HL-60 (cell line): ENCODE data around the gene MACROD1.

Experiments
- DNase-seq, 2 experiments: peaks; one replicate each; pipeline ENCODE4 v3.0.0-alpha.2; 2010 to 2020; ENCODE audit warnings: low read depth in 1 of 2, low spot score in 1 of 2
- H3K27ac ChIP-seq: fragments of 250-450 bp; sonication (Bioruptor Pico); replicated peaks from 2 replicates; pipeline ENCODE4 v1.5.1; 2020; ENCODE audit warnings: mild to moderate bottlenecking, moderate library complexity
- H3K27me3 ChIP-seq: fragments of 250-450 bp; sonication (Bioruptor Pico); 2 replicates; pipeline ENCODE4 v1.5.1; 2021; ENCODE audit warnings: mild to moderate bottlenecking, moderate library complexity; ENCODE audit not compliant: insufficient read depth, poor library complexity, severe bottlenecking
- H3K4me3 ChIP-seq: replicated peaks from 2 replicates; pipeline ENCODE4 v1.5.1; 2011; ENCODE audit warnings: mild to moderate bottlenecking, control low read depth, low read length; ENCODE audit not compliant: insufficient read depth
- CTCF ChIP-seq: IDR thresholded peaks from one replicate; pipeline ENCODE4 v1.5.1; 2011; ENCODE audit warnings: low read length, control low read depth, inconsistent platforms; ENCODE audit not compliant: insufficient read depth
- GABPA ChIP-seq: IDR thresholded peaks from 2 replicates; pipeline ENCODE4 v1.6.1; 2012; ENCODE audit warnings: low read depth
- POLR2AphosphoS5 ChIP-seq: IDR thresholded peaks from 2 replicates; pipeline ENCODE4 v1.6.1; 2012; ENCODE audit warnings: low read depth
- REST ChIP-seq: IDR thresholded peaks from 2 replicates; pipeline ENCODE4 v1.6.1; 2012; ENCODE audit warnings: low read depth; ENCODE audit not compliant: insufficient replicate concordance
- SPI1 ChIP-seq: IDR thresholded peaks from 2 replicates; pipeline ENCODE4 v1.6.1; 2012; ENCODE audit warnings: low read depth, mild to moderate bottlenecking, borderline replicate concordance

Gene MACROD1

GRCh38 chr11:64085906-64086257 lies 80.0 kb downstream of the MACROD1 start:
- no peak for DNase-seq
- Histone ChIP-seq H3K27ac (no peak overlapping the region), H3K27me3 (no peaks in the 10 kb centered on the region), H3K4me3 (no peak overlapping the region)
- no peak for TF ChIP-seq REST
- TF ChIP-seq POLR2AphosphoS5 = no peak
- TF ChIP-seq SPI1 = no peak
- no peak for TF ChIP-seq GABPA
- TF ChIP-seq CTCF = no peak

- Histone ChIP-seq H3K27me3 (no peaks in the 10 kb centered on the region), H3K27ac (no peak overlapping the region), H3K4me3 (no peak overlapping the region)
- no peak for DNase-seq
- TF ChIP-seq REST (no peak), GABPA (no peak), POLR2AphosphoS5 (no peak), CTCF (no peak), SPI1 (no peak)
Observed at GRCh38 chr11:64084951-64085710, 80.8 kb downstream of the MACROD1 start.

GRCh38 chr11:64084146-64084950 lies 81.6 kb downstream of the MACROD1 start:
- Histone ChIP-seq H3K4me3 (no peak overlapping the region), H3K27ac (no peak overlapping the region), H3K27me3 (no peaks in the 10 kb centered on the region)
- TF ChIP-seq GABPA (no peak), CTCF (no peak), SPI1 (no peak), POLR2AphosphoS5 (no peak), REST (no peak)
- no peak for DNase-seq
